Hepatocyte (in vitro differentiated cells): ENCODE data around the gene TMEM116.

Experiments used
- CTCF ChIP-seq: fragments of 200-600 bp; sonication (generic); IDR thresholded peaks from 2 replicates; pipeline ENCODE4 v1.5.1; 2016; ENCODE audit warnings: antibody characterized with exemption, mild to moderate bottlenecking; ENCODE audit not compliant: poor library complexity
- EZH2 ChIP-seq: fragments of 200-600 bp; sonication (generic); IDR thresholded peaks from 2 replicates; pipeline ENCODE4 v1.6.1; 2016; ENCODE audit warnings: antibody characterized with exemption, mild to moderate bottlenecking, borderline replicate concordance

GRCh38 chr12:111887926-111888745 is 124.8 kb downstream of the TMEM116 start:
- no peak for TF ChIP-seq CTCF
- TF ChIP-seq EZH2, result no peak
